HG02840 (cell line): Measurements from ENCODE around the gene TMC7.
"Not testable (repeated sequence)": the region's sequence is repeated elsewhere in the genome, so short reads cannot be mapped to it uniquely, and the experiment has no call there.

Experiments
- ATAC-seq: cut with Tn5 transposase; IDR thresholded peaks from one replicate; pipeline ENCODE4 v1.9.1; 2021; ENCODE audit warnings: mild to moderate bottlenecking, moderate library complexity, moderate number of reproducible peaks; ENCODE audit not compliant: unreplicated experiment, low FRiP score

The TMC7 gene

GRCh38 chr16:18975109-18975508, 8.6 kb upstream of the TMC7 start:
- ATAC-seq: no peak

- no peak for ATAC-seq
Observed at GRCh38 chr16:18979936-18980335, 3.8 kb upstream of the TMC7 start.

GRCh38 chr16:18984435-18985005, 786 bp downstream of the TMC7 start:
- ATAC-seq: no peak

GRCh38 chr16:18985256-18985655, 1.5 kb downstream of the TMC7 start:
- not testable (repeated sequence) for ATAC-seq

- ATAC-seq: not testable (repeated sequence)
Observed at GRCh38 chr16:18991731-18992130, 8.0 kb downstream of the TMC7 start.

- not testable (repeated sequence) for ATAC-seq
Observed at GRCh38 chr16:18993531-18993930, 9.8 kb downstream of the TMC7 start.

GRCh38 chr16:18994181-18994580, 10.4 kb downstream of the TMC7 start:
- not testable (repeated sequence) for ATAC-seq

GRCh38 chr16:18995406-18995805, 11.7 kb downstream of the TMC7 start:
- not testable (repeated sequence) for ATAC-seq

GRCh38 chr16:18996536-18996935, 12.8 kb downstream of the TMC7 start:
- ATAC-seq: not testable (repeated sequence)

- not testable (repeated sequence) for ATAC-seq
Observed at GRCh38 chr16:18997001-18997400, 13.3 kb downstream of the TMC7 start.

GRCh38 chr16:18999045-18999393, 15.3 kb downstream of the TMC7 start:
- no peak for ATAC-seq

- no peak for ATAC-seq
Observed at GRCh38 chr16:19001788-19002187, 18.1 kb downstream of the TMC7 start.

GRCh38 chr16:19003935-19004334, 20.2 kb downstream of the TMC7 start:
- ATAC-seq: no peak

GRCh38 chr16:19005561-19006445, 22.1 kb downstream of the TMC7 start:
- no peak for ATAC-seq

GRCh38 chr16:19006446-19007315, 22.9 kb downstream of the TMC7 start:
- no peak for ATAC-seq

- no peak for ATAC-seq
Observed at GRCh38 chr16:19008245-19009169, 24.8 kb downstream of the TMC7 start.

- no peak for ATAC-seq
Observed at GRCh38 chr16:19011169-19011731, 27.5 kb downstream of the TMC7 start.

- no peak for ATAC-seq
Observed at GRCh38 chr16:19014461-19014860, 30.7 kb downstream of the TMC7 start.

- no peak for ATAC-seq
Observed at GRCh38 chr16:19017179-19017578, 33.4 kb downstream of the TMC7 start.

GRCh38 chr16:19020689-19021088, 37.0 kb downstream of the TMC7 start:
- no peak for ATAC-seq
